Vagina (tissue), 2 donors: ENCODE measurements around the gene RASAL3. TPM values are rescaled to one million over a fixed set of nuclear protein-coding genes. Genes with fewer than 3 reads are reported as not detected.

Source experiments
- DNase-seq, 2 donors: peaks; one replicate each; pipeline ENCODE4 v3.0.0-alpha.2; 2017; ENCODE audit errors: extremely low spot score in 2 of 2
- H3K27ac ChIP-seq: fragments of 200-600 bp; sonication (generic); one replicate; pipeline ENCODE4 v1.5.1; 2019
- H3K27me3 ChIP-seq: fragments of 200-600 bp; sonication (generic); one replicate; pipeline ENCODE4 v1.5.1; 2019
- H3K36me3 ChIP-seq, 2 donors: fragments of 200-600 bp; sonication (generic); one replicate each; pipeline ENCODE4 v1.5.1; 2017 to 2019
- H3K4me1 ChIP-seq: fragments of 200-600 bp; sonication (generic); one replicate; pipeline ENCODE4 v1.5.1; 2019
- H3K4me3 ChIP-seq, 2 donors: fragments of 200-600 bp; sonication (generic); 1 replicate in 1 of 2; 2 replicates in 1 of 2; pipeline ENCODE4 v1.5.1; 2016 to 2019
- H3K9me3 ChIP-seq: fragments of 200-600 bp; sonication (generic); one replicate; pipeline ENCODE4 v1.5.1; 2019
- POLR2A ChIP-seq, 2 donors: fragments of 450-650 bp; IDR thresholded peaks; one replicate each; pipeline ENCODE4 v1.6.1; 2017; ENCODE audit warnings: antibody characterized with exemption in 2 of 2, mild to moderate bottlenecking in 2 of 2, moderate library complexity in 2 of 2
- POLR2AphosphoS5 ChIP-seq, 2 donors: sonication (generic); formaldehyde crosslinking; IDR thresholded peaks; one replicate each; pipeline ENCODE4 v1.9.0; 2017; ENCODE audit warnings: antibody characterized with exemption in 2 of 2, mild to moderate bottlenecking in 2 of 2, low read depth in 1 of 2; ENCODE audit not compliant: insufficient read depth in 1 of 2
- intact Hi-C: fragments of 100-400 bp; cut with DNase I; formaldehyde crosslinking; loops from one replicate; pipeline ENCODE4 v1.15.1; 2023
- total RNA-seq: library from RNA; depleted of rRNA; stranded (reverse); fragments of >200 nt; gene quantifications from one replicate; pipeline ENCODE4 v1.2.3, GENCODE V29; 2016
- TF ChIP-seq, protein P1 (sequence below), 3 experiments: fragments of 450-650 bp in 2 of 3; fragments of 200-600 bp in 1 of 3; sonication (generic) in 1 of 3; IDR thresholded peaks; one replicate each; pipeline ENCODE4 v1.5.1; 2017 to 2019; ENCODE audit warnings: antibody characterized with exemption in 3 of 3, mild to moderate bottlenecking in 2 of 3, moderate library complexity in 2 of 3

Gene RASAL3
- total RNA-seq, 1 donor from 2014 or later: 7.9 TPM

DNA sequence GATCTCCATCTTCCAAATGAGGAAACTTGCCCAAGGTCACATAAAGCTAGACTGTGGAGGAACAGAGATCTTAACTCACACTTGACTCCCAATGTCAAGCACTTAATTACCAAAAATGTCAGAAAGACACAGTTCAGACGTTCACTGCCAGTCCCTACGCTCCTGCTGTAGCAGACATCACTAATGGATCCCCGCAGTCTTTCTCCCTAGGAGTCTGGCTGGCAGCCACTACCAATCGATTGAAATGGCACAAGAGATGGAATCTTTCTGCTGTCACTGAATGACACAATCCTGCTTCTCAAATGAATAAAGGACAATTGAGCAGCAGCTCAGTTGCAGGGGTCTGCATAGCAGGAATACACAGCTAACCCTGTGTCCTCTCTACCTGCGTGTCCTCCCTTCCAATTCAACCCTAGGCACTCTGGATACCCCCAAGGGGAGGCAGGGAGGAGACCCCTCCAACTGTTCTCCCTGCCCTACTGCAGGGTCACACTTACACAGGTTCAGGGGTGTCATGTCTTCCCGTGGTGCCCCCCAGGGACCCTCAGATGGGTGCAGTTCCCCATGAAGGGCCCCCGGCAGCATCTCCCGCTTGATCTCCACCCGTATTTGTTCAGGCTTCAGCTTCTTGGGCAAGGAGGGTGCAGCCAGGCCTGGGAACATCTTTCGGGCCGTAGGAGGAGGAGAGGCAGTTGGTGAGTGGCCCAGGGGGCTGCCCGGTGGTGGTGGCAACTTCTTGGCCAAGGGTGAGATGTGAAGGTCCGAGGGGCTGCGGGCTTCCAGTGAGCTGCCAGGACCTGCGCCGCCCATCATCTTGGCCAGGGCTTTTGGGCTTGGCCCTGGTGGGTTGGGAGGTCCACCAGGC, 37.6 kb downstream of the RASAL3 start:
- no peak for TF ChIP-seq POLR2A (IDR thresholded peaks at IDR 0.05)
- TF ChIP-seq, protein P1, sequence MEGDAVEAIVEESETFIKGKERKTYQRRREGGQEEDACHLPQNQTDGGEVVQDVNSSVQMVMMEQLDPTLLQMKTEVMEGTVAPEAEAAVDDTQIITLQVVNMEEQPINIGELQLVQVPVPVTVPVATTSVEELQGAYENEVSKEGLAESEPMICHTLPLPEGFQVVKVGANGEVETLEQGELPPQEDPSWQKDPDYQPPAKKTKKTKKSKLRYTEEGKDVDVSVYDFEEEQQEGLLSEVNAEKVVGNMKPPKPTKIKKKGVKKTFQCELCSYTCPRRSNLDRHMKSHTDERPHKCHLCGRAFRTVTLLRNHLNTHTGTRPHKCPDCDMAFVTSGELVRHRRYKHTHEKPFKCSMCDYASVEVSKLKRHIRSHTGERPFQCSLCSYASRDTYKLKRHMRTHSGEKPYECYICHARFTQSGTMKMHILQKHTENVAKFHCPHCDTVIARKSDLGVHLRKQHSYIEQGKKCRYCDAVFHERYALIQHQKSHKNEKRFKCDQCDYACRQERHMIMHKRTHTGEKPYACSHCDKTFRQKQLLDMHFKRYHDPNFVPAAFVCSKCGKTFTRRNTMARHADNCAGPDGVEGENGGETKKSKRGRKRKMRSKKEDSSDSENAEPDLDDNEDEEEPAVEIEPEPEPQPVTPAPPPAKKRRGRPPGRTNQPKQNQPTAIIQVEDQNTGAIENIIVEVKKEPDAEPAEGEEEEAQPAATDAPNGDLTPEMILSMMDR (IDR thresholded peaks at IDR 0.05): no peak
- TF ChIP-seq POLR2AphosphoS5 (IDR thresholded peaks at IDR 0.05; ENCODE audit: insufficient read depth in 1 of 2, low read depth in 1 of 2): no peak
- Histone ChIP-seq H3K4me3 (no peak overlapping the region), H3K36me3 (peaks cover 0 to 48% of the 10 kb centered on the region in 2 donors), H3K27me3 (no peaks in the 10 kb centered on the region), H3K4me1 (peaks cover 44% of the 10 kb centered on the region), H3K27ac (no peak overlapping the region), H3K9me3 (no peaks in the 10 kb centered on the region)
- DNase-seq: no peak
- intact Hi-C loops: no loop called here

DNA sequence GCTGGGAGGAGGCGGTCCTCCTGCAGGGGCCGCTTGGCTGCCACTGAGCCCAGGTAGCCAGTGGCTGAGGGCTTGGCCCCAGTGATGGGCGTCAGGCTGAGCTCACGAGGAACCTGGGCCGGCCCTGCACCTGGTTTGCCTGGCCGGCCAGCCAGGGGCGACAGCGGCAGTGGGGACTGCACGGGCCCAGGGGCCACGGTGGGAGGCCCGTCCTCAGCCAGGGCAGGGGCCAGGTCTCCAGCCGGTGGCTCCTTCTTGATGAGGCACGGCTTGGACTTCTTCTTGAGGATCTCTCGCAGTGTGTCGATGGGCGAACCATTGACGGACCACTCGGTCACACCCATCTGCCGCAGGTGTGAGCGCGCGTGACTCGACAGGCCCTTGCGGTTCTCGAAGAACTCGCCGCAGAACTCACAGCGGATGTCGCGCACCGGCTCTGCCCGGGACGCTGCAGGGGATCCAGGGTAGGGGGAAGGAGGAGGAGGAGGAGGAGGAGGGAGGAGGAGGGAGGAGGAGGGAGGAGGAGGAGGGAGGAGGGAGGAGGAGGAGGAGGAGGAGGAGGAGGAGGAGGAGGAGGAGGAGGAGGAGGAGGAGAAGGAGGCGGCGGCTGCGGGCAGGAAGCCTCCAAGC, 38.9 kb downstream of the RASAL3 start:
- Histone ChIP-seq H3K27ac (no peak overlapping the region), H3K9me3 (no peaks in the 10 kb centered on the region), H3K4me1 (peaks cover 43% of the 10 kb centered on the region), H3K27me3 (no peaks in the 10 kb centered on the region), H3K36me3 (peaks cover 0 to 48% of the 10 kb centered on the region in 2 donors), H3K4me3 (no peak overlapping the region)
- TF ChIP-seq, protein P1 (IDR thresholded peaks at IDR 0.05): no peak
- TF ChIP-seq POLR2AphosphoS5 (IDR thresholded peaks at IDR 0.05; ENCODE audit: insufficient read depth in 1 of 2, low read depth in 1 of 2) (no peak), POLR2A (IDR thresholded peaks at IDR 0.05) (no peak)
- intact Hi-C loops: no loop called here
- DNase-seq: no peak

DNA sequence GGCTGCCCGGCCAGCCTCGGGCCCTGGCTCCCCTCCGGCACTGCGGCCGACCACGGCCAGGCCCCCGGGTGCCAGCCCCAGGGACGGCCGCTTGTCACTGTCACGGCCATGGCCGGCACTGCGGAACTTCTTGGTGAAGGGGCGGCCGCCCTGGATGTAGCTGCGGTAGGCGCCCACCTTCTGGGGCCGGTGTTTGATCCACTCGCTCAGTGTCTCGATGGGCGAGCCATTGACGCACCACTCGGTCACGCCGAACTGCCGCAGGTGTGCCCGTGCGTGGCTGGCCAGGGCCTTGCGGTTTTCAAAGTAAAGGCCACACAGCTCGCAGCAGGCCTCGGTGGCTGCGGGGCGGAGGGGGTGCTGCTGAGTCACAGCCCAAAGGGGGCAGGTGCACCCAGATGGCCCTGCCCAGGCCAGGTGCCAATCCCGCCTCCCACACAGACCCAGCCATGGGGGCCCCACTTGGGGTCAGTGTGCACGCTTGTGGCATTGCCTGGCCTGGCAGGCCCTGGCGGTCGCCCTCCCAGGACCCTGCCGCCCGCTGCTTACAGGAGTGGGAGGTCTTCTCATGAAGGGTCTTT, 39.6 kb downstream of the RASAL3 start:
- intact Hi-C loops: no loop called here
- Histone ChIP-seq H3K4me1 (peaks cover 43% of the 10 kb centered on the region), H3K4me3 (no peak overlapping the region), H3K27ac (no peak overlapping the region), H3K9me3 (no peaks in the 10 kb centered on the region), H3K27me3 (no peaks in the 10 kb centered on the region), H3K36me3 (peaks cover 0 to 48% of the 10 kb centered on the region in 2 donors)
- DNase-seq: no peak
- TF ChIP-seq POLR2A (IDR thresholded peaks at IDR 0.05): no peak
- TF ChIP-seq, protein P1 (IDR thresholded peaks at IDR 0.05): no peak
- TF ChIP-seq POLR2AphosphoS5 (IDR thresholded peaks at IDR 0.05; ENCODE audit: insufficient read depth in 1 of 2, low read depth in 1 of 2): no peak

DNA sequence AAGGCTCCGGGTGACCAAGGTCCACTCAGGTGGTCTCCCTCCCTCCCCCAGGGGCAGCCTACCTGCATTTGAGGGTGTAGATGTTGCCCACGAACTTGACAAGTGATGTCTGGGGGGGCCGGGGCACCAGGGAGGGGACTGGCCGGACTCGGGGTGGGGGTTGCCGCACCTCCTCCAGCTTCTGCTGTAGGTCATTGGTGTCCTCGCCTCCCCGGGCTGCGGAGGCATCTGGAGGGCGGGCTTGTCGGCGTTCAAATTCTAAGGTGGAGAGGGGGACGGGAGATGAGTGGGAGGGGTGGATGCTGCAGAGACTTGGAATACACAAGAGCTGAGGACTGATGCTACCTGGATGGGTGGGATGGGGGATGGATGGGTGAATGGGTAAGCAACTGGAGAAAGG, 40.2 kb downstream of the RASAL3 start:
- Histone ChIP-seq H3K9me3 (no peaks in the 10 kb centered on the region), H3K4me1 (peaks cover 42% of the 10 kb centered on the region), H3K27me3 (no peaks in the 10 kb centered on the region), H3K27ac (no peak overlapping the region), H3K36me3 (peaks cover 0 to 48% of the 10 kb centered on the region in 2 donors), H3K4me3 (no peak overlapping the region)
- DNase-seq: no peak
- no peak for TF ChIP-seq POLR2AphosphoS5 (IDR thresholded peaks at IDR 0.05; ENCODE audit: insufficient read depth in 1 of 2, low read depth in 1 of 2)
- no peak for TF ChIP-seq POLR2A (IDR thresholded peaks at IDR 0.05)
- TF ChIP-seq, protein P1 (IDR thresholded peaks at IDR 0.05): no peak
- intact Hi-C loops: no loop called here
